ENCODE measurements around the gene WASHC1. TPM values are rescaled to one million over a fixed set of nuclear protein-coding genes. Genes with fewer than 3 reads are reported as not detected.
"Not testable (repeated sequence)": the region's sequence is repeated elsewhere in the genome, so short reads cannot be mapped to it uniquely, and the experiment has no call there.

WASHC1 gene
- total RNA-seq (2014; rRNA removed; shearing (Covaris generic)): 1.8 and 3.0 TPM in 2 replicates

DNA sequence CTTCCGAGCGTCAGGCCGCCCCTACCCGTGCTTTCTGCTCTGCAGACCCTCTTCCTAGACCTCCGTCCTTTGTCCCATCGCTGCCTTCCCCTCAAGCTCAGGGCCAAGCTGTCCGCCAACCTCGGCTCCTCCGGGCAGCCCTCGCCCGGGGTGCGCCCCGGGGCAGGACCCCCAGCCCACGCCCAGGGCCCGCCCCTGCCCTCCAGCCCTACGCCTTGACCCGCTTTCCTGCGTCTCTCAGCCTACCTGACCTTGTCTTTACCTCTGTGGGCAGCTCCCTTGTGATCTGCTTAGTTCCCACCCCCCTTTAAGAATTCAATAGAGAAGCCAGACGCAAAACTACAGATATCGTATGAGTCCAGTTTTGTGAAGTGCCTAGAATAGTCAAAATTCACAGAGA is at the start of gene WASHC1:
Gene WASHC1, minus strand, starts transcription at position 101 of the 400 bp plus-strand sequence. CDS start 4,457 bp downstream, outside the sequence.
- DNase-seq (ENCODE audit: low read depth): not testable (repeated sequence)

GRCh38 chr9:78333-78732 is 49.1 kb upstream of the WASHC1 start:
- DNase-seq (ENCODE audit: low read depth): not testable (repeated sequence)

GRCh38 chr9:76389-76788 is 47.1 kb upstream of the WASHC1 start:
- not testable (repeated sequence) for DNase-seq (ENCODE audit: low read depth)

DNA sequence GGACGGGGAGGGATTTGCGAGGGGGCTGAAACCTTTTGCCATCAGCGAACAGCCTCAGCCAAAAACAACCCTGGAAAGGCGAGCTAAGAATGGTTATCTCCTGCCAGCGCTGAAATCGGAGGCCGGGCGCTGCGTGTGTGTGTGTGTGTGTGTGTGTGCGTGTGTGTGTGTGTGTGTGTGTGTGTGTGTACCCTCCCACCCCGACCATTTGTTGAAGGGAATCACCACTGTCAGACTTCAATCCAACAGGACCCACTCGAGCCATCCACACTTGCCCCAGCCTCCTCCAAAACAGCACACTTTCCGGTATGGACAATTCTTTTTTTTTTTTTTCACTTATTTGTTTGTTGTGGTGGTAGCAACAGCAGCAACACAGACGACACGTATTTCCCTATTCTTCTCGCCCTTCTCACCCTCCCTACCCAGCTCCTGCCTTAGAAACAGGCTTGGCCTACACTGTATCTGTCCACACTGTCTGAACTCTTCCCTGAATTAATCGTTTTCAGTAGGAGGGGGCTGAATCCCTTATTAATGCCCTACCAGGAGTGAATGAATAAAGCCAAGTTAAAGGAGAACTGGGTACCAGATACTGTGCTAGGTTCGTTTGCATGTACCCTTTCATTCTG is 44.8 kb upstream of the WASHC1 start:
- DNase-seq (ENCODE audit: low read depth): not testable (repeated sequence)

GRCh38 chr9:73076-73899 is 44.0 kb upstream of the WASHC1 start:
- DNase-seq (ENCODE audit: low read depth): not testable (repeated sequence)

DNA sequence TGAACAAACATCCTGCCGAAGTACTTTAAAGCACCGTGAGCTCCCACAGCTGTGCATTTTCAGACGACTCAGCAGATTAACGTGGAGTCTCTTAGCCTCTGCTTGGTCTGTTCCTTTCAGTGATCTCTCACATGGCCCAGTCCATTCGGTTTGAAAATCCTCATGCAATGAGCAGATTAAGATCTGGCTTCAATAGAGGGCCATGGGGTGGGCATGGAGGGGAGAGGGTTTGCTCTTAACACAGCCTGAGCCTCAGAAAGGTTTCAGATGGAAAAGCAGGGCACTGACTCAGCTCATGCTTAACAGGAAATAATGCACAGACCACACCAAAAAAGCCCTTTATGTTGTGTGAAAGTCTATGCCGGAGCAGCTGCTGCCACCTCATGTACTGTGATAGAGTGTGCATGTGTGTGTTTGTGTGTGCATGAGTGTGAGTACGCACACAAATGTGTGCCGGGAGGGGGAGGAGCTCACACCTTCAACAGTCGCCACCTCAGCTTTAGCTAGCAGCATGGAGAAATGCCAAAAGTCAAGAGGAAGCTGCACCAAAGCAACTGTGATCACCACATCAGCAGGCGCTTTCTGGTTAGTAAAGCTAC is 33.9 kb upstream of the WASHC1 start:
- DNase-seq (ENCODE audit: low read depth): not testable (repeated sequence)

- not testable (repeated sequence) for DNase-seq (ENCODE audit: low read depth)
These were observed 23.4 kb upstream of the WASHC1 start for GRCh38 chr9:52678-53077.

DNA sequence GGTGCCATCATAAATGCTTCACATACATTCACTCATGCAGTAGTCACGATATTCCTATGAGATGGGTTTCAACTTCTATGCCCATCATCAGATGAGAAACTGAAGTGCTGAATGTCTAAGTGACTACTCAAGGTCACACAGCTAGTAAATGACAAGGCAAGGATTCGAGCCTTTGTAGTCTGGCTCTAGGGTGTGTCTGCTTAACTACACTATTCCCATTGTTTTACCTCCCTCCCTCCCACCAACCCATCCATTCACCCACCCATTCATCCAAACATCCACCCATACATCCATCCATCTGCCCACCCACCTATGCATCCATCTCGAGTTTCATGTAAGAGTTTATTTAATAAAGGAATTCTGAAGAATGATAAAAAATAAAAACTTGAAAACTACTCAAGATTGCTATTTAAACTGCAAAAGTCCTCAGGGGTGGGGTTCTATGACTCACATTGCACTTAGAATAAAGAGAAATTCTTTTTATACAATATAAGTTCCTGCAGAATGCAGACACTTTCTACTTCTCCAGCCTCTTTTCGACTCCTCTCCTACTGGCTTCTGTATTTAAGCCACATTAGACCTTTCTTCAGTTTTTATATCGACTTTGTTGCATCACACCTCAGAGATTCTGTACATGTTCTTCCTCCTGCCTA is 19.1 kb upstream of the WASHC1 start:
- DNase-seq (ENCODE audit: low read depth): not testable (repeated sequence)

- not testable (repeated sequence) for DNase-seq (ENCODE audit: low read depth)
These were observed 17.5 kb upstream of the WASHC1 start for GRCh38 chr9:46639-47271.

DNA sequence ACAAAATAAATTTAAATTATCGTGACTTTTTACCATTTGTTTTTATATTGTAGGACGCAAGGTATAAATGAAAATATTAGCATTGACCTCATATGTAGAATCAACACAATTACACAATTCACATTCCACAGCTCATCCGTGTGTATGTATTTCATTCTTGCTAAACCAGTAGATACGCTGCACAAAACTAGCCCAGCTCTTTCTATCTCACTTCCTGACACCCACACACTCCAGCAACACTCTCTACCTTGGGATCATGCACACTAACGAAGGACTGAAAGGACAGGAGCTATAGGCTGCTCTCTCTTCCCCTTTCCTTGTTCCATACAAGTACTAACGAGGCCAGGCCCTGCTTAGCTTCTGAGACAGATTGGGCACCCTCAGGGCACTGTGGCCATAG is 16.9 kb upstream of the WASHC1 start:
- not testable (repeated sequence) for DNase-seq (ENCODE audit: low read depth)

DNA sequence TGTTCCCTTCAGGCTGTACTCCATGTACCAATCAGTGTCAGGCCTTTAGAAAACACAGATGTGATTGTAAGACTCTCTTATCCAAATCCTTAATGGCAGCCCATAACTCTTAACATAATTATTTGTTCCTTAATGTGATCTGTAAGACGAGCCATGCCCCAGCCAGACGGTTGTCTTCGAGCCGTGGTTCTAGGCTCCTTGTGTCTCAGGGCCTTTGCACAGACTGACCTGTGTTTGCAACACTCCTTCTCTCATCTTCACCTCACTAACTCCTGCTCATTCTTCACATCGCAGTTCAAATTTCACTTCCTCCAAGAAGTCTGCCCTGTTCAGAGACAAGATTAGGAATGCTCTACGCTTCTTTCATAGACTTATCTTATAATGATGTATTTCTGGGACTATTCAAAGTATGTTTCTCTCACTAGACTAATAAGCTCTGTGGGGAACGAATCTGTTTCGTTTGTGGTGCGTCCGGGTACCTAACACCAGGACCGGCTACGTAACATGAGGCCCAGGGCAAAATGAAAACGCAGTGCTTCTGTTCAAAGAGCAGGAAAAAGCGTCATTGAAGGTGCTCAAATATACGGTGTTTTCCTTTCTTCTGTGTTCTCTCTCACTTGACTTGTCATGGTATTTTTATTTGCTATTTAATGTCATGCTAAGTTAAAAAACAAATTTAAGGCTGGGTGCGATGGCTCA is 16.1 kb upstream of the WASHC1 start:
- not testable (repeated sequence) for DNase-seq (ENCODE audit: low read depth)

- DNase-seq (ENCODE audit: low read depth): not testable (repeated sequence)
These were observed 15.2 kb upstream of the WASHC1 start for GRCh38 chr9:44416-44815.

GRCh38 chr9:43636-44035 is 14.4 kb upstream of the WASHC1 start:
- not testable (repeated sequence) for DNase-seq (ENCODE audit: low read depth)

DNA sequence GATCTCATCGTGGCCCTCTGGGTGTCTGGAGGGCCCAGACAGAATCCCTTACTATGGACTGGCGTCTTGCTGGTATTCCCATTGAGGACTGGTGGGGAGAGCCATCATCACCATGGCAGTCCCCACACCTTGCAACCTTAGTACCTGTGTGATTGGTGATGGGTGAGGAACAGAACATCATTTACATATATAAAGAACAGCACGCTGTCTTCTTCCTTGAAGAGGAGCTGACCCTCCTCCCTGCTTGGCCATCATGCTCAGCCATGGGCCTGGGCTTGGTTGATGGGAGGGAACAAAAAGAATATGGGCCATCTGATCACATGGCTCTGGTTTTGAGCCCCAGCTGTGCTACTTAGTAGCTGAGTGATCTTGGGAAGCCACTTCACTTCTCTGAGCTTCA is 13.9 kb upstream of the WASHC1 start:
- not testable (repeated sequence) for DNase-seq (ENCODE audit: low read depth)

DNA sequence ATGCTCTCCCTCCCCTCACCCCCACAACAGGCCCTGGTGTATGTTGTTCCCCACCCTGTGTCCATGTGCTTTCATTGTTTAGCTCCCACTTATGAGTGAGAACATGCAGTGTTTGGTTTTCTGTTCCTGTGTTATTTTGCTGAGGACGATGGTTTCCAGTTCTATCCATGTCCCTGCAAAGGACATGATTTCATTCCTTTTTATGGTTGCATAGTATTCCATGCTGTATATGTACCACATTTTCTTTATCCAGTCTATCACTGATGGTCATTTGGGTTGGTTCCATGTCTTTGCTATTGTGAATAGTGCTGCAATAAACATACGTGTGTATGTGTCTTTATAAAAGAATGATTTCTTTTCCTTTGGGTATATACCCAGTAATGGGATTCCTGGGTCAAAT is 12.6 kb upstream of the WASHC1 start:
- DNase-seq (ENCODE audit: low read depth): not testable (repeated sequence)

GRCh38 chr9:41261-41676 is 12.0 kb upstream of the WASHC1 start:
- not testable (repeated sequence) for DNase-seq (ENCODE audit: low read depth)

- DNase-seq (ENCODE audit: low read depth): not testable (repeated sequence)
These were observed 3.1 kb upstream of the WASHC1 start for GRCh38 chr9:32308-32707.

DNA sequence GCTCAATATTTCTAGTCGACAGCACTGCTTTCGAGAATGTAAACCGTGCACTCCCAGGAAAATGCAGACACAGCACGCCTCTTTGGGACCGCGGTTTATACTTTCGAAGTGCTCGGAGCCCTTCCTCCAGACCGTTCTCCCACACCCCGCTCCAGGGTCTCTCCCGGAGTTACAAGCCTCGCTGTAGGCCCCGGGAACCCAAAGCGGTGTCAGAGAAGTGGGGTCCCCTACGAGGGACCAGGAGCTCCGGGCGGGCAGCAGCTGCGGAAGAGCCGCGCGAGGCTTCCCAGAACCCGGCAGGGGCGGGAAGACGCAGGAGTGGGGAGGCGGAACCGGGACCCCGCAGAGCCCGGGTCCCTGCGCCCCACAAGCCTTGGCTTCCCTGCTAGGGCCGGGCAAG is 481 bp downstream of the WASHC1 start:
- DNase-seq (ENCODE audit: low read depth): not testable (repeated sequence)

DNA sequence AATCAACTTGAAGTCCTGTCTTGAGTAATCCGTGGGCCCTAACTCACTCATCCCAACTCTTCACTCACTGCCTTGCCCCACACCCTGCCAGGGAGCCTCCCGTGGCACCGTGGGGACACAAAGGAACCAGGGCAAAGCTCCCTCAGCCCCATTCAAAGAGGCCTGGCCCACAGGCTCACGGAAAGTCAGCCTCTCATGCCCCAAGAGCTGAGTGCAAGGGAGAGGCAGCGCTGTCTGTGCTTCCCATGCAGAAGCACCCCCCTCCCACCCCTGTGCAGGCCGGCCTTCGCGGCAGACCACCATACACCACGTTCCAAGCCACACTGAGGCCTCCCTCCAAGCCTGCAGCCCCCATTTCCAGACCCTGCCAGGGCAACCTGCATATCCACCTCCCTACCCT is 7.6 kb downstream of the WASHC1 start:
- not testable (repeated sequence) for DNase-seq (ENCODE audit: low read depth)

GRCh38 chr9:16875-17274 is 12.4 kb downstream of the WASHC1 start:
- not testable (repeated sequence) for DNase-seq (ENCODE audit: low read depth)
